Activated B cell treated with CpG ODN at 0.5 μM for 24 hours (primary cell): ENCODE data around the gene RAPGEF1. TPM values are rescaled to one million over a fixed set of nuclear protein-coding genes. Genes with fewer than 3 reads are reported as not detected.
A peak's percentile ranks its signal among the peaks of the same experiment; 100 is the strongest.

Experiments
- ATAC-seq: fragments of 200-7000 bp; cut with Tn5 transposase; one replicate; pipeline ENCODE4 v1.10.0; 2021; ENCODE audit warnings: low read depth, mild to moderate bottlenecking, moderate library complexity
- CTCF ChIA-PET: fragments of 350-600 bp; sonication (Branson Sonifier 250); formaldehyde crosslinking; loops from one replicate; lab custom pipeline; 2021; ENCODE audit warnings: antibody characterized with exemption; lab: Charles Lee
- POLR2A ChIA-PET: fragments of 350-600 bp; sonication (Branson Sonifier 250); formaldehyde crosslinking; loops from one replicate; lab custom pipeline; 2021; ENCODE audit warnings: antibody characterized with exemption; lab: Charles Lee
- DNase-seq: peaks from one replicate; pipeline ENCODE4 v3.0.0; 2022
- H3K27ac Mint-ChIP-seq: one replicate; pipeline ENCODE4 v1.8.0; 2020; ENCODE audit warnings: mixed read lengths
- H3K27me3 Mint-ChIP-seq: one replicate; pipeline ENCODE4 v1.8.0; 2021; ENCODE audit warnings: mixed read lengths
- H3K36me3 Mint-ChIP-seq: one replicate; pipeline ENCODE4 v1.8.0; 2021; ENCODE audit warnings: low read depth, mixed read lengths
- H3K4me1 Mint-ChIP-seq: one replicate; pipeline ENCODE4 v1.8.0; 2021; ENCODE audit warnings: mixed read lengths
- H3K4me3 Mint-ChIP-seq: one replicate; pipeline ENCODE4 v1.8.0; 2020; ENCODE audit warnings: mild to moderate bottlenecking, mixed read lengths
- H3K9me3 Mint-ChIP-seq: one replicate; pipeline ENCODE4 v1.8.0; 2020; ENCODE audit warnings: mixed read lengths
- CTCF ChIP-seq: fragments of 200-600 bp; IDR thresholded peaks from one replicate; pipeline ENCODE4 v1.8.0; 2022; ENCODE audit warnings: antibody characterized with exemption, mild to moderate bottlenecking
- intact Hi-C: fragments of 100-400 bp; cut with micrococcal nuclease; formaldehyde crosslinking; loops from one replicate; pipeline ENCODE4 v1.15.1; 2024
- total RNA-seq: library from RNA; stranded (reverse); gene quantifications from 2 replicates; pipeline ENCODE4 v1.2.3, GENCODE V29; 2022

The RAPGEF1 gene
- total RNA-seq, 1 donor from 2014 or later = 318 TPM

GRCh38 chr9:131534721-131535237 lies 205.1 kb downstream of the RAPGEF1 start:
- Mint-ChIP-seq H3K27me3 (no peaks in the 10 kb centered on the region), H3K4me1 (peaks cover 21% of the 10 kb centered on the region), H3K27ac (peak overlapping the region; percentile 30), H3K4me3 (peak overlapping the region; percentile 29), H3K36me3 (peaks cover 2% of the 10 kb centered on the region), H3K9me3 (no peaks in the 10 kb centered on the region)
- ChIA-PET CTCF (no interaction called here), POLR2A (interaction anchor here (0.6 to 1.0 kb wide), 3 partner anchors 117 to 279 kb away, joined by 3 read pairs; no protein-coding TSS in a partner anchor)
- ATAC-seq = no peak
- no peak for TF ChIP-seq CTCF
- intact Hi-C loops = loop anchor here (5.0 kb wide), 2 partner anchors 43 to 213 kb away; no protein-coding TSS in a partner anchor
- DNase-seq = no peak

GRCh38 chr9:131530920-131531832 lies 208.7 kb downstream of the RAPGEF1 start, which contains the start of gene UCK1:
UCK1 (minus strand) TSS chr9:131531263; CDS start chr9:131531174, 89 bp downstream.
- CTCF ChIA-PET = no interaction called here
- POLR2A ChIA-PET = interaction anchor here (0.6 kb wide), 1 partner anchor 36 kb away, joined by 3 read pairs; no protein-coding TSS in a partner anchor
- H3K4me3 Mint-ChIP-seq = peak within 1 kb of the TSS; percentile 79
- no peak within 1 kb of the TSS for H3K27ac Mint-ChIP-seq
- H3K9me3 Mint-ChIP-seq = no peaks in the 10 kb centered on the region
- H3K36me3 Mint-ChIP-seq = peaks cover 30% of the 10 kb centered on the region
- DNase-seq = peak; percentile 73
- ATAC-seq = peak; percentile 88
- TF ChIP-seq CTCF = no peak
- peaks cover 22% of the 10 kb centered on the region for H3K4me1 Mint-ChIP-seq
- intact Hi-C loops = loop anchor here (2.0 to 5.0 kb wide), 3 partner anchors 28 to 216 kb away; partner anchors contain the start of gene POMT1
- no peaks in the 10 kb centered on the region for H3K27me3 Mint-ChIP-seq

GRCh38 chr9:131530546-131530919 lies 209.3 kb downstream of the RAPGEF1 start:
- H3K4me3 Mint-ChIP-seq = peak overlapping the region; percentile 79
- ATAC-seq (peak; percentile 14), DNase-seq (no peak)
- ChIA-PET POLR2A (no interaction called here), CTCF (no interaction called here)
- intact Hi-C loops = loop anchor here (2.0 to 5.0 kb wide), 3 partner anchors 28 to 217 kb away; partner anchors contain the start of gene POMT1
- TF ChIP-seq CTCF = no peak
- H3K27me3 Mint-ChIP-seq = no peaks in the 10 kb centered on the region
- H3K27ac Mint-ChIP-seq = no peak overlapping the region
- no peaks in the 10 kb centered on the region for H3K9me3 Mint-ChIP-seq
- peaks cover 37% of the 10 kb centered on the region for H3K36me3 Mint-ChIP-seq
- H3K4me1 Mint-ChIP-seq = peaks cover 22% of the 10 kb centered on the region

- Mint-ChIP-seq H3K4me3 (peak overlapping the region; percentile 79), H3K27me3 (no peaks in the 10 kb centered on the region), H3K27ac (no peak overlapping the region), H3K9me3 (no peaks in the 10 kb centered on the region), H3K36me3 (peaks cover 42% of the 10 kb centered on the region), H3K4me1 (peaks cover 17% of the 10 kb centered on the region)
- ATAC-seq (no peak), DNase-seq (no peak)
- POLR2A ChIA-PET = no interaction called here
- TF ChIP-seq CTCF = no peak
- intact Hi-C loops = loop anchor here (2.0 to 5.0 kb wide), 3 partner anchors 27 to 217 kb away; partner anchors contain the start of gene POMT1
- CTCF ChIA-PET = no interaction called here
These were observed 210.0 kb downstream of the RAPGEF1 start for GRCh38 chr9:131529597-131530545.
